ENCODE data around the gene PAK3. TPM values are rescaled to one million over a fixed set of nuclear protein-coding genes. Genes with fewer than 3 reads are reported as not detected.

The PAK3 gene
- total and polyA plus RNA-seq, 2 of the 8 experiments (the other 6 are each of a cell fraction or from before 2014, with no cell fraction given) = 0.80 to 7.2 TPM

DNA sequence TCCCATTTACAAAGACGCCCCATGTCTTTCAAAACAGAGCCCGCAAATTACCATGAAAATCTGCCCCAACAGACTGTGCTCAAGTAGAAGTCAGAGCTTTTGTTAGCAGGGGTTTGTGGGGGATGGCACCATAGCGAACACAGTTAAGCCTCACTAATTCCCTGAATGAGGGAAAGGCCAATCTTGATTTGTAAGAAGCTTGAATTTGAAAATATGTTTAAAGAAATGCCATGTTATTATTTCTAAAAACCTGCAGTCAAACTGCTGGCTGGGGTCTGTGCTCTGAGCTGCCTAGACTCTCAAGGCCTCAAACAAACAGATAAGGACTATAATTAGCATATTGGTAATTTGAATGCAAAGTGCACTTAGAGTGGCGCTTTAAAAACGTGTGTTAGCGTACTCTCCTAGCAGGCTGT, 9.4 kb upstream of the PAK3 start:
- Histone ChIP-seq H3K9ac (replicated peaks in 1 of 4; ENCODE audit: extremely low read depth in 1 of 4, low read depth in 3 of 4, low read length in 3 of 4) (no peak overlapping the region), H4K5ac (ENCODE audit: insufficient read length, low read depth, low read length) (peak overlapping the region; percentile 87), H3K18ac (ENCODE audit: extremely low read depth, low read length) (no peak overlapping the region), H2AFZ (ENCODE audit: low read length) (no peak overlapping the region), H3K4ac (replicated peaks; ENCODE audit: insufficient read length, low read depth, low read length) (no peak overlapping the region), H3K4me1 (replicated peaks in 1 of 4; ENCODE audit: control insufficient read depth in 3 of 4, insufficient read depth in 4 of 4, low read length in 3 of 4) (peaks cover 0 to 13% (median 1%) of the 10 kb centered on the region in 4 experiments; a peak in 1 of 7 replicates), H2BK5ac (ENCODE audit: low read depth, low read length) (no peak overlapping the region), H3K23me2 (ENCODE audit: low read depth, low read length) (no peaks in the 10 kb centered on the region), H2BK20ac (ENCODE audit: low read length) (no peak overlapping the region), H3K14ac (ENCODE audit: insufficient read length) (no peak overlapping the region), H2BK12ac (ENCODE audit: low read depth, low read length) (no peak overlapping the region), H4K8ac (ENCODE audit: extremely low read depth, insufficient read depth, low read length) (no peak overlapping the region), H4K91ac (replicated peaks; ENCODE audit: insufficient read length, low read length) (no peak overlapping the region), H4K20me1 (replicated peaks in 1 of 2; ENCODE audit: control insufficient read depth in 1 of 2, insufficient read depth in 2 of 2, low read length in 2 of 2) (no peaks in the 10 kb centered on the region), H2BK120ac (replicated peaks; ENCODE audit: low read depth, low read length) (peak overlapping the region; percentile 35), H3K79me1 (ENCODE audit: low read depth, low read length) (no peaks in the 10 kb centered on the region), H3K56ac (replicated peaks; ENCODE audit: insufficient read length, low read depth, low read length) (no peak overlapping the region), H3K27ac (ENCODE audit: low read depth, low read length) (peak overlapping the region; percentile 79; the same call in 1 of the 2 replicates), H3K4me2 (ENCODE audit: insufficient read depth in 1 of 2, low read depth in 2 of 2, low read length in 2 of 2) (peak overlapping the region; percentile 42 to 65), H3K27me3 (replicated peaks in 1 of 4; ENCODE audit: control insufficient read depth in 3 of 4, extremely low read depth in 1 of 4, insufficient read depth in 3 of 4, low read length in 3 of 4) (no peaks in the 10 kb centered on the region), H3K4me3 (ENCODE audit: extremely low read depth in 1 of 4, insufficient read depth in 2 of 4, low read depth in 3 of 4, low read length in 4 of 4) (peak overlapping the region in 3 of 4 experiments; percentile 29 to 49 (median 29); a peak in 5 of 8 replicates), H3K23ac (ENCODE audit: insufficient read length) (no peak overlapping the region), H3K79me2 (ENCODE audit: control insufficient read depth in 1 of 2, insufficient read depth in 2 of 2, low read length in 2 of 2) (no peaks in the 10 kb centered on the region), H2BK15ac (ENCODE audit: low read length) (no peak overlapping the region), H2AK5ac (ENCODE audit: low read depth, low read length) (no peak overlapping the region), H3K36me3 (ENCODE audit: control insufficient read depth in 2 of 4, insufficient read depth in 4 of 4, low read length in 3 of 4) (no peaks in the 10 kb centered on the region), H3K9me3 (ENCODE audit: insufficient read depth in 2 of 2, low read depth in 1 of 2, low read length in 1 of 2) (no peaks in the 10 kb centered on the region)
- DNase-seq (ENCODE audit: low read depth in 1 of 2, low spot score in 2 of 2) (no peak), FAIRE-seq (peak; percentile 92)
- CTCF ChIA-PET (ENCODE audit: partially characterized antibody) = interaction anchor here (0.9 kb wide), 1 partner anchor 12 kb away, joined by 3 read pairs; no protein-coding TSS in a partner anchor
- POLR2A ChIA-PET (ENCODE audit: partially characterized antibody) = interaction anchor here (1.6 kb wide), 1 partner anchor 9 kb away, joined by 9 read pairs; the partner anchor contains the start of gene PAK3
- WGBS, 2 experiments (ENCODE audit: extremely low coverage in 1 of 2, insufficient coverage in 1 of 2, insufficient read length in 1 of 2, insufficient replicate concordance in 2 of 2, low coverage in 1 of 2, low lambda C conversion rate in 2 of 2, missing lambda C conversion rate in 1 of 2) = 3% methylated on average over 6 of the region's 6 CpGs; no CpG with 5 or more reads in 1 of the 2 experiments
- 0 out of 4 replicates have a peak, but pooled peaks of 1 of the 2 experiments have one; percentile 32 for TF ChIP-seq HDAC2 (IDR thresholded peaks at IDR 0.05; ENCODE audit: borderline replicate concordance in 1 of 2, low read depth in 2 of 2, low read length in 2 of 2)
- TF ChIP-seq BRCA1 (IDR thresholded peaks at IDR 0.05; ENCODE audit: low read depth, low read length) = no peak
- TF ChIP-seq, protein P1, sequence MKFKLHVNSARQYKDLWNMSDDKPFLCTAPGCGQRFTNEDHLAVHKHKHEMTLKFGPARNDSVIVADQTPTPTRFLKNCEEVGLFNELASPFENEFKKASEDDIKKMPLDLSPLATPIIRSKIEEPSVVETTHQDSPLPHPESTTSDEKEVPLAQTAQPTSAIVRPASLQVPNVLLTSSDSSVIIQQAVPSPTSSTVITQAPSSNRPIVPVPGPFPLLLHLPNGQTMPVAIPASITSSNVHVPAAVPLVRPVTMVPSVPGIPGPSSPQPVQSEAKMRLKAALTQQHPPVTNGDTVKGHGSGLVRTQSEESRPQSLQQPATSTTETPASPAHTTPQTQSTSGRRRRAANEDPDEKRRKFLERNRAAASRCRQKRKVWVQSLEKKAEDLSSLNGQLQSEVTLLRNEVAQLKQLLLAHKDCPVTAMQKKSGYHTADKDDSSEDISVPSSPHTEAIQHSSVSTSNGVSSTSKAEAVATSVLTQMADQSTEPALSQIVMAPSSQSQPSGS (IDR thresholded peaks at IDR 0.05; ENCODE audit: low read length) = no peak
- no peak for TF ChIP-seq GABPA (IDR thresholded peaks at IDR 0.05; ENCODE audit: borderline replicate concordance, insufficient read depth, low read length)
- no peak for TF ChIP-seq KDM1A (IDR thresholded peaks at IDR 0.05; ENCODE audit: borderline replicate concordance, low read length)
- TF ChIP-seq BCL11A (IDR thresholded peaks at IDR 0.05; ENCODE audit: low read depth in 2 of 2, low read length in 2 of 2) = no peak
- 0 out of 2 replicates have a peak, but pooled peaks have one; percentile 10 for TF ChIP-seq SP1 (IDR thresholded peaks at IDR 0.05; ENCODE audit: low read depth, low read length)
- TF ChIP-seq BACH1 (IDR thresholded peaks at IDR 0.05; ENCODE audit: low read length) = no peak
